NCI-H1436 treated with DMSO at 0.1 percent for 48 hours (cell line): ENCODE results near the gene LENG1.

Experiments
- DNase-seq: peaks from one replicate; lab custom pipeline; 2025; lab: John Stamatoyannopoulos, UW

The LENG1 gene

DNA sequence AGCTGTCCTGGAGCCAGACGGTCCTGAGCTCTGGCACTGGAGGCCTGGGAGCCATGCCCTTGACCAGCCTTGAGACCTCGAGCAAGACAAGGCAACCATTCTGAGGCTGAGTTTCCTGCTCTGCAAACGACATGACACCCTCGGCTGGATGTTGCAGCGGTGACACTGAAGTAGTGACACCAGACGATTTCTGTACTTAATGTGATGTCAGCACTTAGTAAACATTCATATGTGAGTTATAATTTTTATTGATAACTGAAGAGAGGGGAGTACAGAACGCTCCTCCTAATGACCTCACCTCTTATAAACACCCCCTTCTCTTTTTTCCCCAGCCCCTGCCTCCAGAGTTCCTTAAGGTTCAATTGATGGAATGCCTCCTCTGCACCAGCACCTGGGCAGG lies 51.0 kb downstream of the LENG1 start:
- no peak for DNase-seq

- no peak for DNase-seq
Measured at GRCh38 chr19:54107876-54108490, 51.5 kb downstream of the LENG1 start.

- DNase-seq = no peak
Measured at GRCh38 chr19:54106716-54107115, 52.8 kb downstream of the LENG1 start.

DNA sequence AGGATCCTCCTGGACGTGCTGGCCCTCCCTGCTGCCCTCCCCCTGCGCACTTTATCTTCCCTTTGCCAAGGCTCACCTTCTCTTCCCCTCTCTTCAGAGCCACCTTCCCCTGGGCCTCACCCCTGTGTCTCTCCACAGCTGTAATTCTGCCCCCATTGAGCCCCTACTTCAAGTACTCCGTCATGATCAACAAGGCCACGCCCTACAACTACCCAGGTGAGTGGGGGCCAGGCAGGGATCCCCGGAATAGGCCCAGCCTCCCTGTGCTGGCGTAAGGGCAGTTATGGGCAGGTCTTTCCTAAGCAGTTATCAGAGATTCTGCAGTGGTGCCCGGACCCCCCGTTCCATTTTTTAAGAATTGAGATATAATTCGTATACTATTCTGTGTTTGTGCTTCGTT lies 53.7 kb downstream of the LENG1 start:
- DNase-seq = no peak
